Nephron progenitor cell (in vitro differentiated cells): Measurements from ENCODE around the gene WDR3.

Source experiments
- DNase-seq: peaks from one replicate; pipeline ENCODE4 v3.0.0; 2021
- H3K27ac Mint-ChIP-seq: 2 replicates; pipeline ENCODE4 v1.8.0; 2021; ENCODE audit warnings: mild to moderate bottlenecking, moderate library complexity, mixed read lengths
- H3K27me3 Mint-ChIP-seq: 2 replicates; pipeline ENCODE4 v1.8.0; 2021; ENCODE audit warnings: mild to moderate bottlenecking, low read depth, mixed read lengths; ENCODE audit not compliant: poor library complexity
- H3K36me3 Mint-ChIP-seq: 2 replicates; pipeline ENCODE4 v1.8.0; 2021; ENCODE audit warnings: low read depth, mixed read lengths
- H3K4me1 Mint-ChIP-seq: 2 replicates; pipeline ENCODE4 v1.8.0; 2021; ENCODE audit warnings: mixed read lengths
- H3K4me3 Mint-ChIP-seq: 2 replicates; pipeline ENCODE4 v1.8.0; 2021; ENCODE audit warnings: mild to moderate bottlenecking, moderate library complexity, mixed read lengths
- H3K9me3 Mint-ChIP-seq: 2 replicates; pipeline ENCODE4 v1.8.0; 2021; ENCODE audit warnings: mild to moderate bottlenecking, moderate library complexity, mixed read lengths
- TF ChIP-seq, protein P1 (sequence below): fragments of 200-600 bp; sonication (generic); IDR thresholded peaks from 2 replicates; pipeline ENCODE4 v1.5.0; 2021; ENCODE audit warnings: antibody characterized with exemption

WDR3 gene

GRCh38 chr1:117894078-117894477, 35.5 kb upstream of the WDR3 start:
- TF ChIP-seq, protein P1, sequence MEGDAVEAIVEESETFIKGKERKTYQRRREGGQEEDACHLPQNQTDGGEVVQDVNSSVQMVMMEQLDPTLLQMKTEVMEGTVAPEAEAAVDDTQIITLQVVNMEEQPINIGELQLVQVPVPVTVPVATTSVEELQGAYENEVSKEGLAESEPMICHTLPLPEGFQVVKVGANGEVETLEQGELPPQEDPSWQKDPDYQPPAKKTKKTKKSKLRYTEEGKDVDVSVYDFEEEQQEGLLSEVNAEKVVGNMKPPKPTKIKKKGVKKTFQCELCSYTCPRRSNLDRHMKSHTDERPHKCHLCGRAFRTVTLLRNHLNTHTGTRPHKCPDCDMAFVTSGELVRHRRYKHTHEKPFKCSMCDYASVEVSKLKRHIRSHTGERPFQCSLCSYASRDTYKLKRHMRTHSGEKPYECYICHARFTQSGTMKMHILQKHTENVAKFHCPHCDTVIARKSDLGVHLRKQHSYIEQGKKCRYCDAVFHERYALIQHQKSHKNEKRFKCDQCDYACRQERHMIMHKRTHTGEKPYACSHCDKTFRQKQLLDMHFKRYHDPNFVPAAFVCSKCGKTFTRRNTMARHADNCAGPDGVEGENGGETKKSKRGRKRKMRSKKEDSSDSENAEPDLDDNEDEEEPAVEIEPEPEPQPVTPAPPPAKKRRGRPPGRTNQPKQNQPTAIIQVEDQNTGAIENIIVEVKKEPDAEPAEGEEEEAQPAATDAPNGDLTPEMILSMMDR: no peak
- H3K27me3 Mint-ChIP-seq: no peaks in the 10 kb centered on the region
- no peak overlapping the region for H3K4me3 Mint-ChIP-seq
- H3K9me3 Mint-ChIP-seq: no peaks in the 10 kb centered on the region
- peaks cover 1% of the 10 kb centered on the region for H3K36me3 Mint-ChIP-seq
- no peak overlapping the region for H3K27ac Mint-ChIP-seq
- H3K4me1 Mint-ChIP-seq: no peaks in the 10 kb centered on the region
- no peak for DNase-seq

- Mint-ChIP-seq H3K36me3 (peaks cover 7% of the 10 kb centered on the region), H3K27me3 (no peaks in the 10 kb centered on the region), H3K9me3 (no peaks in the 10 kb centered on the region), H3K4me1 (no peaks in the 10 kb centered on the region), H3K4me3 (no peak overlapping the region), H3K27ac (peak overlapping the region; percentile 2)
- peak; percentile 67 for DNase-seq
- TF ChIP-seq, protein P1: peak; percentile 76
Observed at GRCh38 chr1:117895482-117896114, 33.9 kb upstream of the WDR3 start.

- no peak for DNase-seq
- Mint-ChIP-seq H3K4me1 (no peaks in the 10 kb centered on the region), H3K36me3 (peaks cover 22% of the 10 kb centered on the region), H3K27ac (no peak overlapping the region), H3K27me3 (no peaks in the 10 kb centered on the region), H3K4me3 (no peak overlapping the region), H3K9me3 (no peaks in the 10 kb centered on the region)
- TF ChIP-seq, protein P1: no peak
Observed at GRCh38 chr1:117897551-117897950, 32.0 kb upstream of the WDR3 start.

- Mint-ChIP-seq H3K4me3 (no peak overlapping the region), H3K9me3 (no peaks in the 10 kb centered on the region), H3K4me1 (no peaks in the 10 kb centered on the region), H3K27ac (no peak overlapping the region), H3K27me3 (no peaks in the 10 kb centered on the region), H3K36me3 (peaks cover 37% of the 10 kb centered on the region)
- no peak for DNase-seq
- TF ChIP-seq, protein P1: no peak
Observed at GRCh38 chr1:117899801-117900200, 29.7 kb upstream of the WDR3 start.

- Mint-ChIP-seq H3K4me1 (no peaks in the 10 kb centered on the region), H3K27ac (no peak overlapping the region), H3K9me3 (no peaks in the 10 kb centered on the region), H3K4me3 (no peak overlapping the region), H3K36me3 (peaks cover 48% of the 10 kb centered on the region), H3K27me3 (no peaks in the 10 kb centered on the region)
- TF ChIP-seq, protein P1: no peak
- no peak for DNase-seq
Observed at GRCh38 chr1:117902944-117903343, 26.6 kb upstream of the WDR3 start.

DNA sequence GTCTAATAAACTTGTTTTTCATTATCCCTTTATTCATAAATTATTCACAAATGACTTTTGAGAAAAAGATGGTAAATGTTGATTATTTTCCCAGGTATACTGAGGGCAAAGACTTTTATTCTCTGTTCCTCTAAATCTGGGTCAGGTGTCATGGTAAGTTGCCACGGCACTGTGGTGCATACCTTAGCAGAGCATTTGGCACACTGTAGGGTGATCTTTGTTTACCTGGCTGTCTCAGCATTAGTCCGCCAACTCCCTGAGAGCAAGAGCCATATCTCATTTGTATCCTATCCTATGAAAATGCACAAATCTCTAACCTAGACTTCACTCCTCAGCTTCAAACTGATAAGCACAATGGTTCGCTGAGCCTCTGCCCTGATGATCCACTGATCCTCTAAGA, 25.1 kb upstream of the WDR3 start:
- no peaks in the 10 kb centered on the region for H3K27me3 Mint-ChIP-seq
- TF ChIP-seq, protein P1: no peak
- H3K9me3 Mint-ChIP-seq: no peaks in the 10 kb centered on the region
- no peak for DNase-seq
- no peaks in the 10 kb centered on the region for H3K4me1 Mint-ChIP-seq
- H3K4me3 Mint-ChIP-seq: no peak overlapping the region
- H3K27ac Mint-ChIP-seq: no peak overlapping the region
- H3K36me3 Mint-ChIP-seq: peaks cover 43% of the 10 kb centered on the region
